HG03571 (cell line): Measurements from ENCODE around the gene SLC19A2.

Source experiments
- ATAC-seq: cut with Tn5 transposase; IDR thresholded peaks from one replicate; pipeline ENCODE4 v1.9.1; 2021; ENCODE audit not compliant: unreplicated experiment

SLC19A2 gene

GRCh38 chr1:169475806-169476387, 9.8 kb downstream of the SLC19A2 start:
- no peak for ATAC-seq

GRCh38 chr1:169474302-169474995, 11.3 kb downstream of the SLC19A2 start:
- ATAC-seq = no peak

DNA sequence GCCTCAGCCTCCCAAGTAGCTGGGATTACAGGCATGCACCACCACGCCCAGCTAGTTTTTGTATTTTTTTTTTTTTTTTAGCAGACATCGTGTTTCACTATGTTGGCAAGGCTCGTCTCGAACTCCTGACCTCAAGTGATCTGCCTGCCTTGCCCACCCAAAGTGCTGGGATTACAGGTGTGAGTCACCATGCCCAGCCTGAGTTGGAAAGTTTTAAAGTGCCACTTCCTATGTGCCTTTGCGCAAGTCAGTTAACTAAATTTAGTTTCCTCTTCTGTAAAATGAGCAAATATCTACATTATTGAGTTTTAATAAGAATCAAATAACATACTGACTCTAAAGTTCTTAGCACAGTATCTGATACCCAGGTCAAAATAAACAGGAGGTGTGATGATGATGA, 12.4 kb downstream of the SLC19A2 start:
- no peak for ATAC-seq

DNA sequence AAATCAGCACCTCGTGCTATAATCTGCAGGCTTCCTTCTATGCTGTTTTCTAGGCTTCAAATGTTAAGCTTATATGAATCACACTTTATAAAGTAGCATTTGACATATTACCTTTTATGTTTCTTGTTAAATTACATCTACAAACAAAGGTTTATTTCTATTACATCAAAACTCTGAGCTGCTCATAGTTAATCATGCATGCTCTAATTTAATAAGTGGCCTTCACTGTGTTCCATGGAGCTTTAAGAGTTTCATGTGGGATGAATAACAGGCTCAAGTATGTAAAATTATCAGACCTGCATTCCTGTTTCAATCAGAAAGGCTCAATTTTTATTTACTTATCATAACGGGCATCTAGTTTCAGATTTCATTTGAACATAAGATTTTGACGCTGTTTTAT, 13.0 kb downstream of the SLC19A2 start:
- ATAC-seq = no peak

DNA sequence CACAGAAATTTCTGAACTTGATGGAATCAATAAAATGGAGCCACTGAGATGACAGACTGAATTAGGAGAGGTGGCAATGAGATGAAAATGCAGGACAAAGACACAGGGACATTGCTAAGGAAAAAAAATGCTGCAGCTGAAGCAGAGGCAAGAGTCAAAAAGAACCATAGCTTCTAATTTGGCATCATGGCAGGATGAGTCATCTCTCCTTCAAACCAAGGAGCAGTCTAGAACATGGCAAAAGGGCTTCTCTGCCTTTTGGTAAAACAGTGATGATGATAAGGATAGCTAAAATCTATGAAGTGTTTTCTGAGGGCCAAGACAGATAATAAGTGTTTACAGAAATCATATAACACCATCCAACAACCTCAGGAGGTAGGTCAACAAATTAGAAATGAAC, 16.8 kb downstream of the SLC19A2 start:
- no peak for ATAC-seq

- ATAC-seq = no peak
Measured at GRCh38 chr1:169466259-169467230, 19.2 kb downstream of the SLC19A2 start.

DNA sequence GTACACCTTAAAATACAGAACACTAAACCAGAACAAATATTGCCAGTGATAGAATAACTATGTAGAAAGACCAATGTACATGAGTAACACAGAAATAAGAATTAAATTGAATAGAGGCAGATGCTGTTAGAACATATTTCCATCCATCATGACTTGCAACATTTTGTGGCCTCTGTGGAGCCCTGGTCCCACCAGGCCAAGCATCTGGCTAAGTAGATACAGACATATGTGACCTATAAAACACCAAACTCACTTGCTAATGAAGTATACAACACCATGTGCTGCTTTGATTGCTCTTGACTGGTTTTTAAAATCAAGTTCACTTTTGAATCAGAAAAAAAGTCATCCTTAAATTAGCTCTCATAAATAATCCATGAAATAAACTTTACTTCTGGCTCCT, 20.5 kb downstream of the SLC19A2 start:
- no peak for ATAC-seq

- ATAC-seq = no peak
Measured at GRCh38 chr1:169462385-169462784, 23.4 kb downstream of the SLC19A2 start.

DNA sequence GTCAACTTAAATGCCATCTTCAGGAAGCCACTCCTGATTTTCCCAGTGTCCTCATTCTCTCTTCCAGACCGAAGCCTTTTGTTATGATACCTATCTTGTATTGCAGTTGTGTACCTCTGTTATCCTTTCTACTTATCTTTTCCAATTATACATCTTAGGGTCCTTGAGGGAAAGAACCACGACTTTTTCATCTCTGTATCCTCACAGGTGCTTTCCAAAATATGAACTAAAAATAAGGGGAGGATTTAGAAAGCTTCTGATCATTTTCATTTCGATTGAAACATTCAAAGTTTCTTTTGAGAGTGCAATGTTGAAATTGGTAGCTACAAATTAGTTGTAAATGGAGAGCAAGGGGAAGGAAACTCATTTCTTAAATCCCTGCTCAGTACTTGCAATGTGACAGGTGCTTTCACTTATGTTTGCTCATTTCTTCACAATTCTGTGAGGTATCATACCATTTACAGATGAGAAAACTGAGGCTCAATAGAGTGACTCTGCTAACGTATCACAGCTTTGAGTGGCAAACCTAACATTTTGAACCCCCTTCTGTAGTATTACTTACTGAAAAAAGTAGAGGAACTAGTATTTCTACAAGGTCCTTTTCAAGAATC, 24.2 kb downstream of the SLC19A2 start:
- no peak for ATAC-seq

DNA sequence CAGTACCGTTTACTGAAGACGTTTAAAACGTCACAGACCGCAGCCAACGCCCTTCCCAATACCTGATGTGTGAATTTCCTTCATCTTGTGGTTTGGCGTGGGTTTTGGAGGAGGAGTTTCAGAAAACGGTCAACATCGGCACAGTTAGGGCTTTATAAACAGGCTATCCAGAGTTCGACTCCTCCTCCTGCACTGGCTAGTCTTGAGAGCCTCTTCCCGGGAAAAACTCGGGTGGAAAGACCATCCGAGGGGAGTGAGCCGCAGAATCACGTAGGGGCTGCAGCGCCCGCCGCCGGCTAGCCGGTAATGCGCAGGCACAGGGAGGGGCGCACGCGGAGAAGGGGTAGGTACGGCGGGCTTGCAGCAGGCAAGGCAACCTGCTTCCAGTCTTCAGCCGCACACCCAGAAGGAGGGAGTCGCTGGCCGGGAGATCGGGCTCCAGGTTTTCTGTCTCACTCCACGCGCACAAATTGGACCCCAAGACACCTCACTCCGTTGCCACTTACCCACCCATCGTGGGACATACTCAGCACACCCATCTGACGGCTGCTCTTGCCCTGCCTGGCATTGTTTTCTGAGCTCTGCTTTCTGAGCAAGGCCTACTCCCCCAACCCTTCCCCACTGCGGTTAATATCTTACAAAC, 25.4 kb downstream of the SLC19A2 start:
- no peak for ATAC-seq

- ATAC-seq = no peak
Measured at GRCh38 chr1:169457443-169457842, 28.3 kb downstream of the SLC19A2 start.

GRCh38 chr1:169456029-169456428, 29.7 kb downstream of the SLC19A2 start:
- ATAC-seq = no peak

DNA sequence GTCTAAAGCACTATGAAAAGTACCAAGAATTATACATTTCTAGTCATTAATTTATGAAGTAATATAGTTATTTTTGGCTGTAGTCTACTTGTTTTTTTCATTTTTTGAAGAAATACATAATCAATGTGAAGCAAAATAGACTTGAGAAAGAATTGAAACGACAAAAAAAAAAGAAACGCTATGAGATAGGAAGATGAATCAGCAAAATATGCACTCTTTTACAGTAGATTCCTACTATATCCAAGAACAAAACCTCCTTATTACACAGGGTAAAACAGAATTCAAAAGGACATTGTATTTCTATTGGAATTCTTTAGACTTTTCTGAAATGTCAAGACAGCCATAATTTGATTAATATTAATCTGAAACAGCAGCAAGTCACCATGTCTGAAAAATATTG, 32.8 kb downstream of the SLC19A2 start:
- no peak for ATAC-seq

GRCh38 chr1:169451218-169451824, 34.4 kb downstream of the SLC19A2 start:
- no peak for ATAC-seq

- no peak for ATAC-seq
Measured at GRCh38 chr1:169443923-169444322, 41.8 kb downstream of the SLC19A2 start.

GRCh38 chr1:169427081-169427641, 58.6 kb downstream of the SLC19A2 start, which contains the start of gene CCDC181:
TSS of gene CCDC181 (minus strand) at chr1:169427474. CDS start at chr1:169424927, 2,547 bp downstream.
- no peak for ATAC-seq

DNA sequence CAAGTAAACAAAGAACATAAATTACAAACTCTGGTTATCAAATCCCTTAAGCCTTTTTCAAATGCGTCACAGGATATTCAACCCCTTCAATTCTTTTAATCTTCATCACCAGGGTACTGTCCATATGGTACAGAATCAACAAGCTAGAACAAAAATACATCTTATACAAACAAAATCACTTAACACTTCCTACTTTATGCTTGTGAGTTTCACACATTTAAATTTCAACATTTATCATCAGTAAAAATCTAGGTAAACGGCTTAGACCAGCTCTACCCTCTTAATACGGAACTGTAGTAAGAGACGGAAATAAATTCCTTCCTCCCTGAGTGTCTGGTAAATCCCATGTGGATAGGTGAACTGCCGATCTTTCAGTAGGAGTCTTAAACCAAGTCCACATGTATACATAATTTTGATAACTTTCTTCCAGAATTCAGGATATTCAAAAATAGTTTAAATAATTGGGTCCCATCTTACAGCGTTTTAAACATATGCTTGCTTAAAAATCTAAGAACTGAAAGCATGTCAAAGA, 59.5 kb downstream of the SLC19A2 start:
- ATAC-seq = no peak

- ATAC-seq = no peak
Measured at GRCh38 chr1:169421309-169421708, 64.4 kb downstream of the SLC19A2 start.

- ATAC-seq = no peak
Measured at GRCh38 chr1:169414952-169415351, 70.8 kb downstream of the SLC19A2 start.
